ENCODE data around the gene SLC25A2. TPM values are rescaled to one million over a fixed set of nuclear protein-coding genes. Genes with fewer than 3 reads are reported as not detected.

Gene SLC25A2
- total RNA-seq, 2 experiments from 2014 or later, result 0.22 TPM; not detected in 1

- H3K9me3 ChIP-seq (ENCODE audit: control insufficient read depth in 1 of 2, insufficient read depth in 1 of 2, low read length in 2 of 2), result peaks cover 33 to 96% of the 10 kb centered on the region in 2 experiments
- POLR2A ChIA-PET, result no interaction called here
- peaks cover 85% of the 10 kb centered on the region for H3K36me3 Mint-ChIP-seq (ENCODE audit: low read depth)
Measured at GRCh38 chr5:141269195-141269594, 34.7 kb downstream of the SLC25A2 start.

GRCh38 chr5:141261238-141261546, 42.7 kb downstream of the SLC25A2 start:
- TF ChIP-seq CTCF (IDR thresholded peaks at IDR 0.05), result no peak
- Histone ChIP-seq H3K27ac (ENCODE audit: low read depth in 1 of 2, low read length in 2 of 2) (no peak overlapping the region), H3K4me3 (ENCODE audit: low read length) (no peak overlapping the region), H3K9me3 (ENCODE audit: control insufficient read depth in 1 of 2, insufficient read depth in 1 of 2, low read length in 2 of 2) (peaks cover 41 to 98% of the 10 kb centered on the region in 2 experiments), H3K36me3 (ENCODE audit: insufficient read depth, low read length) (no peaks in the 10 kb centered on the region), H3K27me3 (ENCODE audit: control insufficient read depth in 1 of 2, insufficient read depth in 2 of 2, low read length in 2 of 2) (no peaks in the 10 kb centered on the region), H3K4me1 (ENCODE audit: insufficient read depth, low read length) (no peaks in the 10 kb centered on the region)
- Mint-ChIP-seq H3K4me3 (no peak overlapping the region), H3K27me3 (no peaks in the 10 kb centered on the region), H3K4me1 (ENCODE audit: low read depth) (no peaks in the 10 kb centered on the region), H3K9me3 (peaks cover 15% of the 10 kb centered on the region), H3K27ac (no peak overlapping the region), H3K36me3 (ENCODE audit: low read depth) (peaks cover 74% of the 10 kb centered on the region)
- intact Hi-C loops (cut with DNase I, micrococcal nuclease), result no loop called here
- no peak for ATAC-seq (ENCODE audit: poor library complexity)
- CTCF ChIA-PET, result no interaction called here
- DNase-seq, result no peak
- POLR2A ChIA-PET, result no interaction called here

More at GRCh38 chr5:141269195-141269594, 34.7 kb downstream of the SLC25A2 start:
- H3K27me3 Mint-ChIP-seq, result no peaks in the 10 kb centered on the region
- CTCF ChIA-PET, result no interaction called here
- no peak overlapping the region for H3K4me3 ChIP-seq (ENCODE audit: low read length)
- intact Hi-C loops (cut with DNase I, micrococcal nuclease), result no loop called here
- no peak for ATAC-seq (ENCODE audit: poor library complexity)
- no peak overlapping the region for H3K4me3 Mint-ChIP-seq
- no peaks in the 10 kb centered on the region for H3K4me1 ChIP-seq (ENCODE audit: insufficient read depth, low read length)
- H3K4me1 Mint-ChIP-seq (ENCODE audit: low read depth), result no peaks in the 10 kb centered on the region
- DNase-seq, result no peak
- H3K27ac ChIP-seq (ENCODE audit: low read depth in 1 of 2, low read length in 2 of 2), result no peak overlapping the region
- no peaks in the 10 kb centered on the region for H3K27me3 ChIP-seq (ENCODE audit: control insufficient read depth in 1 of 2, insufficient read depth in 2 of 2, low read length in 2 of 2)
- H3K27ac Mint-ChIP-seq, result no peak overlapping the region
- peaks cover 22% of the 10 kb centered on the region for H3K9me3 Mint-ChIP-seq
- no peaks in the 10 kb centered on the region for H3K36me3 ChIP-seq (ENCODE audit: insufficient read depth, low read length)
- no peak for TF ChIP-seq CTCF (IDR thresholded peaks at IDR 0.05)

- Mint-ChIP-seq H3K36me3 (ENCODE audit: low read depth) (peaks cover 74% of the 10 kb centered on the region), H3K4me3 (no peak overlapping the region), H3K27ac (no peak overlapping the region), H3K4me1 (ENCODE audit: low read depth) (no peaks in the 10 kb centered on the region), H3K9me3 (peaks cover 12% of the 10 kb centered on the region), H3K27me3 (no peaks in the 10 kb centered on the region)
- no peak for DNase-seq
- no peak for TF ChIP-seq CTCF (IDR thresholded peaks at IDR 0.05)
- intact Hi-C loops (cut with DNase I, micrococcal nuclease), result no loop called here
- POLR2A ChIA-PET, result no interaction called here
- CTCF ChIA-PET, result no interaction called here
- Histone ChIP-seq H3K27me3 (ENCODE audit: control insufficient read depth in 1 of 2, insufficient read depth in 2 of 2, low read length in 2 of 2) (no peaks in the 10 kb centered on the region), H3K4me3 (ENCODE audit: low read length) (no peak overlapping the region), H3K4me1 (ENCODE audit: insufficient read depth, low read length) (no peaks in the 10 kb centered on the region), H3K27ac (ENCODE audit: low read depth in 1 of 2, low read length in 2 of 2) (no peak overlapping the region), H3K9me3 (ENCODE audit: control insufficient read depth in 1 of 2, insufficient read depth in 1 of 2, low read length in 2 of 2) (peaks cover 41 to 98% of the 10 kb centered on the region in 2 experiments), H3K36me3 (ENCODE audit: insufficient read depth, low read length) (no peaks in the 10 kb centered on the region)
- ATAC-seq (ENCODE audit: poor library complexity), result no peak
Measured at GRCh38 chr5:141260458-141261237, 43.2 kb downstream of the SLC25A2 start.
